Upper lobe of left lung (tissue), 6 donors: Measurements from ENCODE around the gene CAMK1. TPM values are rescaled to one million over a fixed set of nuclear protein-coding genes. Genes with fewer than 3 reads are reported as not detected.

ENCODE experiments used
- ATAC-seq, 2 donors: fragments of 200-7000 bp; cut with Tn5 transposase; one replicate each; pipeline ENCODE4 v1.9.1; 2022; ENCODE audit warnings: mild to moderate bottlenecking in 2 of 2, moderate library complexity in 2 of 2; ENCODE audit not compliant: low FRiP score in 2 of 2
- DNase-seq, 2 donors: peaks; one replicate each; pipeline ENCODE4 v3.0.0-alpha.2; 2019 to 2020
- H3K27ac ChIP-seq, 4 donors: fragments of 200-600 bp; sonication (generic); one replicate each; pipeline ENCODE4 v1.5.1; 2016 to 2019
- H3K27me3 ChIP-seq, 4 donors: fragments of 200-600 bp; sonication (generic); one replicate each; pipeline ENCODE4 v1.5.1; 2017 to 2019
- H3K36me3 ChIP-seq, 4 donors: fragments of 200-600 bp; sonication (generic); one replicate each; pipeline ENCODE4 v1.5.1; 2016 to 2019
- H3K4me1 ChIP-seq, 4 donors: fragments of 200-600 bp; sonication (generic); one replicate each; pipeline ENCODE4 v1.5.1; 2018 to 2019
- H3K4me3 ChIP-seq, 4 donors: fragments of 200-600 bp; sonication (generic); one replicate each; pipeline ENCODE4 v1.5.1; 2017 to 2019; ENCODE audit warnings: mild to moderate bottlenecking in 2 of 4, moderate library complexity in 1 of 4
- H3K9me3 ChIP-seq, 4 donors: fragments of 200-600 bp; sonication (generic); one replicate each; pipeline ENCODE4 v1.5.1; 2018 to 2019
- CTCF ChIP-seq, 6 experiments: fragments of 450-650 bp in 4 of 6; fragments of 200-600 bp in 2 of 6; sonication (generic) in 2 of 6; IDR thresholded peaks; one replicate each; pipeline ENCODE4 v1.5.1; 2016 to 2019; ENCODE audit warnings: antibody characterized with exemption in 6 of 6
- EP300 ChIP-seq, 4 donors: sonication (generic); formaldehyde crosslinking; IDR thresholded peaks; one replicate each; pipeline ENCODE4 v1.5.1; 2017; ENCODE audit warnings: antibody characterized with exemption in 4 of 4, control low read depth in 2 of 4
- POLR2A ChIP-seq, 4 donors: fragments of 450-650 bp; IDR thresholded peaks; one replicate each; pipeline ENCODE4 v1.5.1; 2016 to 2017; ENCODE audit warnings: antibody characterized with exemption in 4 of 4, mild to moderate bottlenecking in 2 of 4
- POLR2AphosphoS5 ChIP-seq, 2 donors: sonication (generic); formaldehyde crosslinking; IDR thresholded peaks; one replicate each; pipeline ENCODE4 v1.5.1; 2017; ENCODE audit warnings: antibody characterized with exemption in 2 of 2
- WGBS, 2 donors: methylation state at CpG; one replicate each; pipeline ENCODE4 v1.1.5; 2017 to 2018; 5-methylcytosine and 5-hydroxymethylcytosine counted together
- total RNA-seq, 6 donors: library from RNA; depleted of rRNA in 4 of 6; stranded (reverse); fragments of >200 nt in 4 of 6; gene quantifications; one replicate each; pipeline versions ENCODE4 v1.1.0 to v1.2.1, GENCODE V29; 2016 to 2021
- donor health status: DM: no; HTN: no; CAD: no; lungs with moderate emphysema.
- donor health status: DM: no; HTN: yes; CAD: no; lungs with severe emphysema.

The CAMK1 gene
- total RNA-seq, 6 donors from 2014 or later, result 19.5 to 44.0 (median 27.6) TPM

- Histone ChIP-seq H3K4me1 (peaks cover 21 to 44% (median 24%) of the 10 kb centered on the region in 4 donors), H3K27me3 (no peaks in the 10 kb centered on the region), H3K4me3 (peak overlapping the region; percentile 61 to 89 (median 80)), H3K36me3 (peaks cover 6 to 39% (median 25%) of the 10 kb centered on the region in 4 donors), H3K9me3 (no peaks in the 10 kb centered on the region), H3K27ac (peak overlapping the region; percentile 93 to 96 (median 96))
- DNase-seq (no peak), ATAC-seq (no peak)
- TF ChIP-seq POLR2AphosphoS5 (IDR thresholded peaks at IDR 0.05) (no peak), CTCF (IDR thresholded peaks at IDR 0.05) (no peak), EP300 (IDR thresholded peaks at IDR 0.05) (no peak), POLR2A (IDR thresholded peaks at IDR 0.05) (no peak)
- 30 to 42% methylated on average over 7 of the region's 7 CpGs for WGBS, 2 donors
Observed at GRCh38 chr3:9732740-9733115, 37.0 kb downstream of the CAMK1 start.

GRCh38 chr3:9732080-9732739 lies 37.5 kb downstream of the CAMK1 start:
- WGBS, 2 donors, result 1 to 8% methylated on average over 7 to 39 of the region's 41 CpGs
- DNase-seq (peak in 1 of 2 donors; percentile 47), ATAC-seq (peak in 1 of 2 donors; percentile 14)
- Histone ChIP-seq H3K9me3 (no peaks in the 10 kb centered on the region), H3K36me3 (peaks cover 4 to 34% (median 21%) of the 10 kb centered on the region in 4 donors), H3K4me3 (peak overlapping the region; percentile 61 to 89 (median 80)), H3K27ac (peak overlapping the region; percentile 93 to 96 (median 96)), H3K27me3 (no peaks in the 10 kb centered on the region), H3K4me1 (peaks cover 21 to 44% (median 24%) of the 10 kb centered on the region in 4 donors)
- no peak for TF ChIP-seq POLR2A (IDR thresholded peaks at IDR 0.05)
- no peak for TF ChIP-seq POLR2AphosphoS5 (IDR thresholded peaks at IDR 0.05)
- no peak for TF ChIP-seq CTCF (IDR thresholded peaks at IDR 0.05)
- TF ChIP-seq EP300 (IDR thresholded peaks at IDR 0.05), result no peak

- Histone ChIP-seq H3K27ac (peak within 1 kb of the TSS; percentile 93 to 96 (median 96)), H3K4me1 (peaks cover 21 to 44% (median 24%) of the 10 kb centered on the region in 4 donors), H3K27me3 (no peaks in the 10 kb centered on the region), H3K9me3 (no peaks in the 10 kb centered on the region), H3K4me3 (peak within 1 kb of the TSS; percentile 61 to 89 (median 80)), H3K36me3 (peaks cover 4 to 26% (median 14%) of the 10 kb centered on the region in 4 donors)
- WGBS, 2 donors, result 1% methylated on average over 18 to 35 of the region's 88 CpGs
- no peak for TF ChIP-seq EP300 (IDR thresholded peaks at IDR 0.05)
- peak in 4 of 6 experiments; percentile 16 to 45 (median 26) for TF ChIP-seq CTCF (IDR thresholded peaks at IDR 0.05)
- peak in 3 of 4 donors; percentile 58 to 80 (median 59) for TF ChIP-seq POLR2A (IDR thresholded peaks at IDR 0.05)
- peak; percentile 58 to 79 for TF ChIP-seq POLR2AphosphoS5 (IDR thresholded peaks at IDR 0.05)
- DNase-seq (peak; percentile 100), ATAC-seq (peak; percentile 97 to 100)
Observed at GRCh38 chr3:9731206-9732079, 38.3 kb downstream of the CAMK1 start, which contains the start of gene BRPF1. BRPF1 (plus strand) TSS chr3:9731735; CDS start chr3:9734141, 2,406 bp downstream.

- ATAC-seq, result peak; percentile 79 to 84
- peaks cover 4 to 19% (median 13%) of the 10 kb centered on the region in 4 donors for H3K36me3 ChIP-seq
- 1 to 2% methylated on average over 16 to 17 of the region's 17 CpGs for WGBS, 2 donors
- H3K27me3 ChIP-seq, result no peaks in the 10 kb centered on the region
- H3K27ac ChIP-seq, result peak overlapping the region; percentile 93 to 96 (median 96)
- H3K4me1 ChIP-seq, result peaks cover 21 to 44% (median 24%) of the 10 kb centered on the region in 4 donors
- peak overlapping the region; percentile 40 to 89 (median 72) for H3K4me3 ChIP-seq
- TF ChIP-seq POLR2A (IDR thresholded peaks at IDR 0.05) (no peak), CTCF (IDR thresholded peaks at IDR 0.05) (peak in 1 of 6 experiments; percentile 5), EP300 (IDR thresholded peaks at IDR 0.05) (no peak), POLR2AphosphoS5 (IDR thresholded peaks at IDR 0.05) (no peak)
- no peak for DNase-seq
- H3K9me3 ChIP-seq, result no peaks in the 10 kb centered on the region
Observed at GRCh38 chr3:9730657-9731205, 39.0 kb downstream of the CAMK1 start.
